HUDEP-2 (cell line): Measurements from ENCODE around the gene CAMK2G.
"Not testable (repeated sequence)": the region's sequence is repeated elsewhere in the genome, so short reads cannot be mapped to it uniquely, and the experiment has no call there.

ENCODE experiments used
- DNase-seq, 76 experiments: peaks; one replicate each; lab custom pipeline; 2025; ENCODE audit not compliant: unreplicated experiment in 76 of 76; lab: John Stamatoyannopoulos, UW

CAMK2G gene

DNA sequence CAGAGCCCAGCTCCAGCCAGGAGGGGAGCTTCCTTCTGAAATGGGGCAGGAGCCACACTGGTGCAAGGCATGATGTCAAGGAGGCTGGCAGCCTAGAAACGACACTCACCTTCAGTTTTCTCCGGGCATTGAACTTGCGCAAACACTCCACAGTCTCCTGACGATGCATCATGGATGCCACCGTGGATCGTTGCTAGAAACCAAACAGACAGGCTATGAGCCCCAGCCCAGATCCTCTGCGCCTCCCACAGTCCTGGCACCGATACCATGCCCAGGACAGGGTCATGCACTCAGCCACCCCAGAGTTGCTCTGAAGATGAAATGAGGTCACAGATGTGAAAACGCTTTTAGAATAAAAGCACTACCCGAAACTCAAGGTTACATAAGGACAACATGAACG is 32.0 kb downstream of the CAMK2G start:
- no peak for DNase-seq

GRCh38 chr10:73841526-73842285 is 32.6 kb downstream of the CAMK2G start:
- no peak for DNase-seq

DNA sequence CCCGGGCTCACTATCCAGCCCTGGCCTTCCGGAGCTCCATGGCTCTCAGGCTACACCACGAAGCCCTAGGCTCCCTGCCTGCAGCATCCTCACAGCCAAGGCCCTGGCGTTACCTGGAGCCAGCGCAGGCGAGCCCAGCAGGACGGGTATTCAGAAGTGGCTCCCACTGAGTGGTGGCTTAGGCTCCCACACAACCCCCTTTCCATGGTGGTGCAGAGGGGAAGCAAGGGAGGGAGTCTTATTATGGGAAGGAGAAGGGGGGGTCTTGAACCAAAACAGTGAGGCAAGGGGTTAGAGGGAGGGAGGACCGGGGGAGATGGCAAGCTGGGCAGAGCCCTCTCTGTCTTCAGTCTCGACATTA is 33.3 kb downstream of the CAMK2G start:
- DNase-seq, result no peak

GRCh38 chr10:73840403-73841060 is 33.8 kb downstream of the CAMK2G start:
- no peak for DNase-seq

GRCh38 chr10:73840056-73840402 is 34.3 kb downstream of the CAMK2G start:
- no peak for DNase-seq

- no peak for DNase-seq
Observed at GRCh38 chr10:73839276-73839966, 34.9 kb downstream of the CAMK2G start.

DNA sequence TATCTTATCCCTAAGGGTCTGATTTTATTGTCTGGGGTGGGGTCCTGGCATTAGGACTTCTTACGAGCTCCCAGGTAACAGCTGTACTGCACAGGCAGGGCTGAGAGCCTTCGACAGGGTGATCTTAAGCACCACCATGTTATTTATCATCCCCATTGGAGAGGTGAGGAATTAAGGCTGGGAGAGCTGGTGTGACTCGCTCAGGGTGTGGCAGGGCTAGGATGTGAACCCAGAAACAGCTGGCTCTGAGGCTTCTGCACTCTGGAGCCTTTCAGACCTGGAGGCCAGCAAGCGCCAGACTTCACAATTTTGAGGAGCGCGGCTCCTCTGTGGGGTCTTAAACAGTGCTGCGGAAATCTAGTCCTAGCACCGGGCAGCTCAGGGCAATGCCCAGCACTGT is 35.5 kb downstream of the CAMK2G start:
- no peak for DNase-seq

DNA sequence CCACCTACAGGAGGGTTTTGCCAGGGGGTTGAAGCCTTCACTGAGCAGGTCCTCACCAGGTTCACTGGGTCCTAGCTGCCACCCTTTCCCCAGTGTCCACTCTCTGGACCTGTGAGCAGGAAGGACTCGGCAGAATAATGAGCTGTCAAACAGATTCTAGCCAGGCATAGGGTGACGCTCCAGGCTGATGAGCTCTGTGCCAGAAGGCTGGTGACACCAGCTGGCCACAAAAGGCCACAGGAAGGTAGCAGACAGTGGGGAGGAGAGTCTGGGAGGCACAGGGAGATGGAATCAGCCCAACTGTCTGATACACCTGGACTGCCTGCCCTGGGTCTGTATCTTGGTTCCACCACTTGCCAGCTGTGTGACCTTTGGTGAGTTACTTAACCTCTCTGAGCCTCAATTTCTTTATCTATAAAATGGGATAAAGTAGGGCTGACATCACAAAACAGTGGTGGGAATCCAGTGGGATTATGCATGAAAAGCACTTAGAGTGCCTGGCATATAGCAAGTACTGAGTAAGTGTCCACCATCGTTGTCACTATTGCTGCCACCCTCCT is 36.3 kb downstream of the CAMK2G start:
- no peak for DNase-seq

- DNase-seq, result no peak
Observed at GRCh38 chr10:73837072-73837471, 37.3 kb downstream of the CAMK2G start.

- no peak for DNase-seq
Observed at GRCh38 chr10:73836427-73836980, 37.9 kb downstream of the CAMK2G start.

GRCh38 chr10:73829090-73829489 is 45.3 kb downstream of the CAMK2G start:
- DNase-seq, result not testable (repeated sequence)

GRCh38 chr10:73828161-73828560 is 46.2 kb downstream of the CAMK2G start:
- no peak for DNase-seq

DNA sequence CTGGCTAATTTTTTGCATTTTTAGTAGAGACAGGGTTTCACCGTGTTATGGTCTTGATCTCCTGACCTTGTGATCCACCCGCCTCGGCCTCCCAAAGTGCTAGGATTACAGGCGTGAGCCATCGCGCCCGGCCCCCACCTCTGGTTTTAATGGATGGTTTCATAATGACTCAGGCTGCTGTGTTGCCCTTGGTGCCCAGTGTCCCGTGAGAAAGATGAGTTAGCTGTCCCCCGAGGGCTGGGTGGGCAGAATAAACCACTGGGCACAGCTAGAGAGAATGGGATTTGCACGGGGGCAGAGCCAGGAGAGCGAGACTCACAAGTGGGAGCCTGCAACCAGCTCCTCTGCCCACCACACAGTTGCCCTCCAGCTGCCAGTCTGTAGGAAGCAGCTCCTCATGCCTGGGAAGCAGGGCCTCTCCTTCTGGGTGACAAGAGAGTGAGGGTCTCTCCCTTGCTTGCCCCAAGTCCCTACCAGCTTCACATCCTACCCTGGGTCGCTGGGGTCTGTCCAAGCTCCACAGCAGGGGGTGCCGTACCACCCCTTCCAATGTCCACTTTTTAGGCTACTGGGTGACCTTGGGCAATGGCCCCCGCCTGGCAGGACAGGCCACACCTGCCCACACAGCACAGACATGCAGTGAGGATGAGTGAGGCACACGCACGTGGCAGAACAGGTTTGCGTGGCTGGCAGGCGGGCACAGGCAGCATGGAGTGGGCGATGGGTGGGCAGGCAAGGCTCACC is 46.8 kb downstream of the CAMK2G start:
- no peak for DNase-seq

DNA sequence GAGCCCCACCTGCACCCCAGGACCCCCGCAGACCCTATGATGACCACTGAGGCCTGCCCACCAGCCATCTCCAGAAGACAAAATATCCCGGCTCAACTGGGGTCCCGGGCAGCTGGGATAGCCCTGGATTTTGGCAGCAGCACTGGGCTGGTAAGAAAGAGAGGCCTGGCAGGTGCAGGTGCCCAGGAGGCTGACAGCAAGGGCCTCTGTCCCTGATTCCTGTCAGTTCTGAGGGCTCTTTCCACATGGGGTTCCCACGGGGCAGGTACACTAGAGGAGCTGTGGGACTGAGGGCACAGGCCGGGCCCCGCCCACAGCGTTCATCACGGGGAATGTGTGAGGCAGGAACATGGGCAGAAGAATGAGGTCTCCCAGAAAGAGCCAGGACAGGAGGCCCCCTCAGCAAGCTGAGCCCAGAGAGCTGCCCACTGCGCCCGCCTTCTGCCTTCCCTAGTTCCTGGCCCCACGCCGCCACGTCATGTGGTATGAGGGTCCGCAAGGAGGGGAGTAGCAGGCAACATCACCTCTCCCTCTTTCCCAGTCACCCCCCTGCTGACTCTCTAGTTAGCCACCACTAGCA is 50.1 kb downstream of the CAMK2G start:
- DNase-seq, result no peak

- DNase-seq, result no peak
Observed at GRCh38 chr10:73823391-73823790, 51.0 kb downstream of the CAMK2G start.

DNA sequence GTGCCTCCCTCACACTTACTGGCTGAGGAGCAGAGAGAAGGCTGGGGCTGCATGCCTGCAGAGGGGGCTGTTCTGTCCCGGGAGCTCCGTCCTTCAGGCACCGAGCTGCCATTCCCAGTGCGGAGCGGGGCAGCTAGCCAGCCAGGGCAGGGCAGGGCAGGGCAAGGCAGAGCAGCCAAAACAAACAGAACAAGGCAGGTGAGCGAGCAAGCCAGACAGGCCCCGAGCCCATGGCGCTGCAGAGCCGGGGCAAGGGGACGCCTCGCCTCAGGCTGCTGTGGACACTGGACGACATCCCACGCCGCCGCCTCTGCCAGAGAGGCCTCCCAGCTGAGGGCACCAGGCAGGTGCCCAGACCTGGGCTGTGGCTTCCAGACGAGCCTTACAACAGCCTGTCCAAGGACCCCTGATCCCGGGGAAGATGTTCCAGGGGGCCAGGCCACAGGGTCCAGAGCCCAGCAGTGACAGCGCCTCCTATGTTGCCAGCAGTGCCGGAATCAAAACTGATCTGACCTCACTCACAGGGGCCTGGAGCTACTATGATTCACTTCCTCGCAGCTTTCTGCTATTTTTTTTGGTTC is 54.8 kb downstream of the CAMK2G start:
- DNase-seq, result no peak

GRCh38 chr10:73819081-73819480 is 55.3 kb downstream of the CAMK2G start:
- no peak for DNase-seq

DNA sequence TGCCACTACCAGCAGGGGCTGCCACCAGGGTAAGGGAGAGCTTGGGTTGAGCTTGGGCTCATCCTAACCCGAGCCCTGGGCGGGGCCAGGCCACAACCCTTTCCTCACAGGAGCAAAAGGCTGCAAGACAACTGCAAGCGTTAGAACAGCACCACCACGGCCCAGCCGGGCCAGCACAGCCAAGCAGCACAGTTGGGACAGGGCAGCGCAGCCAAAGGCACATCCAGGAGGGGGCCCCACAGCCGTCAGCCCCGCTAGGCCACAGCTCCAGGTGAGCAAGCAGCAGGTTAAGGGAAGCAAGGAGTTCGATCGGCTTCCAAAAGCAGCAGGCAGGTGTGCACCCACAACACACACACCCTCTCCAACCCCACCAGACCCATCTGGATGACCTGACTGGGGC is 56.0 kb downstream of the CAMK2G start:
- DNase-seq, result no peak

- no peak for DNase-seq
Observed at GRCh38 chr10:73817826-73818225, 56.5 kb downstream of the CAMK2G start.
